Mesenteric fat pad (tissue), 1 donor: ENCODE measurements around the gene CYP3A4. TPM values are rescaled to one million over a fixed set of nuclear protein-coding genes. Genes with fewer than 3 reads are reported as not detected.
"Not testable (repeated sequence)": the region's sequence is repeated elsewhere in the genome, so short reads cannot be mapped to it uniquely, and the experiment has no call there.

Experiments used
- DNase-seq: peaks from one replicate; pipeline ENCODE4 v3.0.0-alpha.2; 2020; ENCODE audit warnings: low spot score
- total RNA-seq: library from RNA; stranded (reverse); fragmentation: NEBNext Ultra II Directional; extraction: Animal tissue kit (Norgen Biotek cat#: 25700); gene quantifications from one replicate; pipeline ENCODE4 v1.2.1, GENCODE V29; 2021
- donor health status: DM: yes; HTN: yes; CAD: no.

Gene CYP3A4
- total RNA-seq, 1 donor from 2014 or later = 0.26 TPM

DNA sequence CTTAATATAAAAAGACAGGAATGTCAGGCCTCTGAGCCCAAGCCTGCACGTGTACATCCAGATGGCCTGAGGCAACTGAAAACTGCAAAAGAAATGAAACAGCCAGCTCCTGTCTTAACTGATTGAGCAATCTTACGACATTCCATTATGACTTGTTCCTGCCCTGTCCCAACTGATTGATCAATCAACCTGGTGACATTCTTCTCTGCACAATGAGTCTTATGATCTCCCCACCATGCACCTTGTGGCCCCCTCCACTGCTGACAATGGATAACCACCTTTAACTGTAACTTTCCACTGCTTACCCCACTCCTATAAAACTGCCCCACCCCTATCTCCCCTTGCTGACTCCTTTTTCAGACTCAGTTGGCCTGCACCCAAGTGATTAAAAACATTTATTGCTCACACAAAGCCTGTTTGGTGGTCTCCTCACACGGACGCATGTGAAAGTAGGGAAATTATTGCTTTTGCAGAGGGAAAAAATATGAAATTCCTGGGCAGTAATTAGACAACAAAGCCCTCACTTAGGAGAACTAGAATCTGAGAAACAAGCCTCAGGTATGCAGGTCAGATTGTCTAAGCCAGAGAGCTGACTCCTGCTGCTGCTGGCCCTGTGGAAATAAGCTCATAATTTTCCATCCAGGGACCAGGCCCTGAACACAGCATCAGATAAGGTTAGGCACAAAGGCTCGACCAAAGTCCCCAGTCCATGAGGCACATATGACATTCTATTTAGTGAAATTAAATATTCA, 54.3 kb downstream of the CYP3A4 start:
- no peak for DNase-seq

DNA sequence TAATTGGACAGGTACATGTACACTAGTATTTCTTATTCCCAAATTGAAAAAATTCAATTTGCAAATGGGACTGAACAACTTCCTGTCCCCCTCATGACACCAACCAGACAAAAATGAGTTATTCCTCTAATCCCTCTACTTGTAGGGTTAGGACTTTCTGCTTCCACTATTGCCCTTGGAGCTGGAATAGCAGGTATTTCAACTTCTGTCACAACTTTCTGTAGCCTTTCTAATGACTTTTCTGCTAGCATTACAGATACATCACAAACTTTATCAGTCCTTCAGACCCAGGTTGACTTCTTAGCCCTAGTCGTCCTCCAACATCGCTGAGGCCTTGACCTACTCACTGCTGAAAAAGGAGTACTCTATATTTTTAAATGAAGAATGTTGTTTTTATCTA, 55.4 kb downstream of the CYP3A4 start:
- no peak for DNase-seq

GRCh38 chr7:99723201-99723600, 60.8 kb downstream of the CYP3A4 start:
- DNase-seq = not testable (repeated sequence)

DNA sequence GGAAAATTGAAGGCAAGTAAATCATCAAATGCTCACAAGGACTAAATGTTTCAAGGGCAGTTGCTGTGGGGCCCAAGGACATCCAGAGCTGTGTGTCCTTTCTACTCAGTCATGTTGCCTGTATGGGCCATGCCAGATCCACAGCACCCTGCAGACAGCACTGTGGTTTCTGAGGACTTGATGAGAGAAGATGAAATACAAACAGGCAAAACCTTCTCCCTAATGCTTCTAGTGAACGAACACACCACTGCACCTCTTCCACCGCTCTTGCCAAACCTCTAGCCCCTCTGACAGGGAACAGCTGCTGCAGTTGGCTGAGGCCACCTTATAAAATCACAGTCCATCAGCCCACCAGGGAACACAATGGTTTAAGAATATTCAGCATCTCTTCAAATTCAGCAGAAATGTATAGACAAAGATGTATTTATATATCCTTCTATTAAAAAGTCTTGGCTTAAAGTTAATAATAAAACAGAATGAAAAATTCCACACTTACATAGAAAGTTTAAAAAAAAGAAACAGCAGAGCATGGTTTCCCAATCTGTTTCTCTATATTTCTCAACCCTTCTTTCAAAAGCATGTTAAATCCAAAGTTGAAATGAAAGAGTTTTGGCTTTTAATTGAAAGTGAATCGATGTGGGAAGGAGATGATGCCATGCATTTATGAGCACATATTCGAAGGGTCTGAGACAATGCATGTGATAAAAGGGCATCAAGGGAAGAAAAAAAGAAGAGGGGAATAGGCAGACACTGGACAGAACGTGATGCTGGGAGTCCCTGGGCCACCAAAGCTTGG, 63.0 kb downstream of the CYP3A4 start:
- DNase-seq = no peak

- no peak for DNase-seq
Observed at GRCh38 chr7:99719996-99720769, 63.8 kb downstream of the CYP3A4 start.

DNA sequence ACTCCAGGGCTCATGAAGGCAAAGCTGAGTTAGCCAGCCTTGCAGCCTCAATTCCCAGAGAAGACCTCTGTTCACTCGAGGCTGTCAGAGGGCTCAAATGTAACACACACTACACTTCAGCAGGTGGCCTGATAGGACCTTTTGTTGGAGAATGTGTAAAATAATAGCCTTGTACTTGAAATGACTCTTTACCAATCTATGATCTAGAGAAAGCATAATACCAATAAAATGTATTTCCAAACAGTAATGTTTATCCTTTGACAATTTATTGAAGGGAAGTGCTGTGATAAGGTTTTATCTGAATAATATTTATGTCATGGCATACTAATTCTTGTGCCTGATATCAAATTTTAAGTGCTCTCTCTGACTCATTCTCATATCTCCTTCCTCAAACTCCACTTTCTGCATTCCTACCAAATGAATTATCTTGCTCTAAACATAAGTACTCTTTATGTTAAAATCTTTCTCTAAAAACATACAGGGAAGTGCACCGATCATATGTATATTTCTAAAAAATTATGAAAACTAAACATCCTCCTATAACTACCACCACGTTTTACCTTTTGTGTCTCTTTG, 69.9 kb downstream of the CYP3A4 start:
- no peak for DNase-seq

- no peak for DNase-seq
Observed at GRCh38 chr7:99709838-99710578, 74.0 kb downstream of the CYP3A4 start.

DNA sequence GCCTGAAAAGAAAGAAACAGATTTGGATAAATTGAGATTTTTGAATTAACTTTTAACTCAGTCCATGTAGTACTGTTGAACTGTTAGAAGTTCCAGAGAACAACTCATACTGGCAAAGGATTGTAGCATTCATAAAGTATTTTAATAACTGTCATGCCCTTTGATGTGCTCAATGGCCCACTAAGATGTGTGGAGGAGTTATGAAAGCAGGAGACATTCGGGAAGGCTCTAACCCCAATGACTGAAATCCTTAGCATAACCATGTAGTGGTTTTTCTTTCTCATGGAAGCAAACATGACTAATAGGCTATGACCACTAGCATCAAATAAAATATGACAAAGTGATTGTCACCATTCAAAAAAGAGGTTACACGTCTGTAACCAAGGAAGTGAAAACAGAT, 74.7 kb downstream of the CYP3A4 start:
- DNase-seq = no peak

- no peak for DNase-seq
Observed at GRCh38 chr7:99707096-99707495, 76.9 kb downstream of the CYP3A4 start.

Other genes starting within 250 kb of the CYP3A4 start
- gene FAM200A, start 232.1 kb downstream of the CYP3A4 start, total RNA-seq = 2.5 TPM
- 78.2 TPM for gene ZNF655, start 225.5 kb downstream of the CYP3A4 start, total RNA-seq
- gene TMEM225B, start 185.9 kb downstream of the CYP3A4 start, total RNA-seq = 0.55 TPM
- gene ZSCAN25, start 167.2 kb downstream of the CYP3A4 start, total RNA-seq = 10.9 TPM
- gene CYP3A5, start 104.2 kb downstream of the CYP3A4 start, total RNA-seq = 96.8 TPM
- not detected for gene CYP3A7, start 49.0 kb downstream of the CYP3A4 start, total RNA-seq
- 0.48 TPM for gene CYP3A43, start 43.8 kb upstream of the CYP3A4 start, total RNA-seq
- not detected for gene OR2AE1, start 92.8 kb upstream of the CYP3A4 start, total RNA-seq
- 21.2 TPM for gene TRIM4, start 135.3 kb upstream of the CYP3A4 start, total RNA-seq
- 0.61 TPM for gene GJC3, start 145.4 kb upstream of the CYP3A4 start, total RNA-seq
- 76.2 TPM for gene AZGP1, start 191.8 kb upstream of the CYP3A4 start, total RNA-seq
- gene ZKSCAN1, start 231.4 kb upstream of the CYP3A4 start, total RNA-seq = 58.9 TPM